HS-5 (cell line): Measurements from ENCODE around the gene PTPRC.

Experiments used
- DNase-seq: peaks from one replicate; pipeline ENCODE4 v3.0.0-alpha.2; 2012; ENCODE audit warnings: low read depth

Gene PTPRC

DNA sequence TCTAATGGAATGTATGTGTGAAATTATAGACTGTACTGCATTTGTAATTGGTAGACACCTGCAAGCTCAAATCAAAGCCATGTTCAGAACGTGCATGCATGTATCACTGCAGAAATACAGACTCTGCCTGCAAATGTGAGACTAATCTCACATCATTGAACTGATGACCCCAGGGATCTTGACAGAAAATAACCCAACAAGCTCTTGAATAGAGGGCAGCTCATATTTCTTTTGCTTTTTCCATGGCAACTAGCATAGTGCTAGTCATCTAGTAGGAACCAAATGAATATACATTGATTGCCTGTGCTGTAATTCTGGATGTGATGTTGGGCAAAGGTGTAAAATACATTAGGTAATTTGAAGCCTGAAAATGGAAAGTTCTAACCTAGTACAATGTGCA is 62.4 kb downstream of the PTPRC start:
- no peak for DNase-seq

DNA sequence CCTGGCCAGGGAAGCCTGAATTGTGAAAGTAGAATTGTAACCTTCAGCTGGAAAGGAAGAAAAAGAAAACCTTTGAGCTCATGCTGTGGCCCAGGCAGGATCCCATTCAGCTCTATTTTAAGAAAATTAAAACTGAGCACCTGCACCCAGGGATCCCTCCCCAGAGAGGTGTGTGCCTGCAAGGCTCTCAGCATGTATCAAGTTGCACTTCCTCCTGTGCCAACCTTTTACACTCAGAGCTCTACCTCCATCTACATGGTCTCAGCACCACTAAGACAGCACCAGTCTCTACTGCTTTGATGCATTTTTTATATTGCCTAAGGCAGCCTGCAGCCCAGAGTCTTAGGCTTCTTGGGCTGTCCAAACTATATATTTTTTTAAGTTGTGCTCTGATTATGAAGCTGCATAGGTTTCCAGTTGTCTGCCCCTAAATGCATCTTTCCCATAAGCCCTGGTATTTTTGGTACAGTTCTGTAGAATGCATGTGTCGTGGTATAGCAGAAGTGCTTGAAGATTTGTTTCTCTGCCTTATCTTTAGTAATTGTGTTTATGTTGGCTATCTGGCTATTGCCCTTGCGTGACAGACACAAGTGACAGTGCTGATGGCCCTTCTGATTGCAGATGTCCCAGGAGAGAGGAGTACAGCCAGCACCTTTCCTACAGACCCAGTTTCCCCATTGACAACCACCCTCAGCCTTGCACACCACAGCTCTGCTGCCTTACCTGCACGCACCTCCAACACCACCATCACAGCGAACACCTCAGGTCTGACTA is 63.1 kb downstream of the PTPRC start:
- DNase-seq = no peak

DNA sequence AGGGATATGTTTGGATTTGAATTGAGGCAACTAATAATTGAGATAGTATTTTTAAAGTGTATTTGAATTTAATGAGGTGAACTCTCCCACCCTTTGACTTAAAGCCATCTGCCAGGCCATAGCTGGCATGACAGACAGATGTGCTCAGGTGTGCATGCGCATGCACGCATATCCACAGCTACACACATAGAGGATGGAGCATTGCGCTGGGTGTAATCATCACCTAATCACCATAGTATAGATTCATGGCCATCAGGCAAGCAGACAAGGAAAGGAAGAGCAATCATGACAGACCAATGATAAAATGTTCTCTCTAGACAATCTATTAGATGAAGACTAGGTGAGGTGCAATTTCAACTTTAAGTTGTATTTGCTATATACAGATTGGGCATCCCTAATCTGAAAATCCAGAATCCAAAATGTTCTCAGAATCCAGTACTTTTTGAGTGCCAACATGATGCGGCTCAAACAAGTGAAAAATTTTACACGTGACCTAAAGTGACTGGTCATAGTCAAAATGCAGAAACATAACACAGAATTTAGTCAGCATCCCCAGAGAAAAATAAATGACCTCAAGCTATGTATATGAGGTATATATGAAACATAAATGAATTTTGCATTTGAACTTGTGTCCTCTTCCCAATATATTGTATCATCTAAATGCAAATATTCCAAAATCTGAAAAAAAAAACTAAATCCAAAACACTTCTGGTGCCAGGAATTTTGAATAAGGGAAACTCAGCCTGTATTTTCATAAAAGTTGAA is 70.1 kb downstream of the PTPRC start:
- DNase-seq = no peak

- no peak for DNase-seq
These were observed 73.0 kb downstream of the PTPRC start for GRCh38 chr1:198711837-198712236.

GRCh38 chr1:198713081-198713480 is 74.2 kb downstream of the PTPRC start:
- peak; percentile 37 for DNase-seq

- no peak for DNase-seq
These were observed 75.4 kb downstream of the PTPRC start for GRCh38 chr1:198714271-198714670.

- DNase-seq = no peak
These were observed 77.2 kb downstream of the PTPRC start for GRCh38 chr1:198716051-198716450.

- DNase-seq = no peak
These were observed 78.7 kb downstream of the PTPRC start for GRCh38 chr1:198717510-198717909.

GRCh38 chr1:198723127-198723526 is 84.3 kb downstream of the PTPRC start:
- no peak for DNase-seq

GRCh38 chr1:198725090-198725489 is 86.2 kb downstream of the PTPRC start:
- DNase-seq = no peak

- peak; percentile 31 for DNase-seq
These were observed 87.6 kb downstream of the PTPRC start for GRCh38 chr1:198726455-198726854.

- DNase-seq = no peak
These were observed 90.5 kb downstream of the PTPRC start for GRCh38 chr1:198729195-198729863.

DNA sequence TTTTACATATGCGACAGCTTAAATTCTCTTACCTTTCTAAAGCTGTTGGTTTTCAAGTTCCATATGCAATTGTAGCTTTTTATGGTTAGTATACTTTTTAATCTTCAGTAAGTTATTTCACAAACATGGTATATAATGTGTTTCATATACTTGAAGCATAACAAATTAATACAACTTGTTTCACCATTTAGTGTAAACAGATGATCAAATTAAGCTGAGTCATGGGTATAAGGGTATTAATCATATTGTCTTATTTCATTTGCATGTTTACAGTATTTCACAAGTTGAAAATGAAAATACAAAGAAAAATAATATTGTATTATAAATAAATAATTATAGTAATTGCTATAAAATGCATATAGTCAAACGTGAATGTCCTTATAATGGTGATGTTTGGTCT is 92.1 kb downstream of the PTPRC start:
- DNase-seq = no peak

DNA sequence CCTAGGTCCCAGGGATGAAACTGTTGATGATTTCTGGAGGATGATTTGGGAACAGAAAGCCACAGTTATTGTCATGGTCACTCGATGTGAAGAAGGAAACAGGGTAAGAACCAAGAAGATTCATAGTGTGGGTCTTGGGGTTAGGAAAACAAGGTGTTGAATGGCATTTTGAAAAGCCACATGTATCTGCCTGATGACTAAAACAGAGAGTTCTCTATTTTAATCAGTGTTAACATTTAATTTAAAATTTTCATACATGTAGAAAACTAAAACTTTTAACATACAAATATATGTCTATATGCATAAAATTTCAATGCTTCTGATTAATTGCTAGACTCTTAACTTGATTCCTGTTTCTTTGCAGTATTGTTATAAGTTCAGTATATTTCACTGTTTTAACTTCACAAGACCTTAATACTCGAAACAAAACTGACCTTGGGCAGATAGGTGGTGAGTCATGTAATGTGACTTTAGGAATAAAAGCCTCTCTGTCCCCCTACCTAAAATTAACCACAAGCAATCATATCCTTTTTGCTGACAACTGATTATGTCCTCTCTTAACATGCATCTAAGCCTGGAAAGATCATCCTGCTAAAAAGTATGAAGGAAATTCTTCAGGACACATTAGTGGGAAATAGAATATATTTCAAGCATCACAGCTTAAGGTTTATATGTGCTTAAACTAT is 95.6 kb downstream of the PTPRC start:
- no peak for DNase-seq

DNA sequence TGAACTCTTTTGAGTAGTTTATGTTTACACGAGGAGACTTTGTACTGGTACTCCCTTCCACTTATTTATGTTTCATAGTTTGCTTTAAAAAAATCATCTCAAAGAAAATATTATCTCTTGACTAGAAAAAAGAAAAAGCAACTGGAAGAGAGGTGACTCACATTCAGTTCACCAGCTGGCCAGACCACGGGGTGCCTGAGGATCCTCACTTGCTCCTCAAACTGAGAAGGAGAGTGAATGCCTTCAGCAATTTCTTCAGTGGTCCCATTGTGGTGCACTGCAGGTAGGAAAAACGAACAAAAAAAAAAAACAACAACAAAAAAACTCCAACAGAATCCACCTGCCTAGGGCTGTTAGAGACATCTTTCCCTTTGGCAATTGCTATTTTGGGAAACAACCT is 102.9 kb downstream of the PTPRC start:
- no peak for DNase-seq

DNA sequence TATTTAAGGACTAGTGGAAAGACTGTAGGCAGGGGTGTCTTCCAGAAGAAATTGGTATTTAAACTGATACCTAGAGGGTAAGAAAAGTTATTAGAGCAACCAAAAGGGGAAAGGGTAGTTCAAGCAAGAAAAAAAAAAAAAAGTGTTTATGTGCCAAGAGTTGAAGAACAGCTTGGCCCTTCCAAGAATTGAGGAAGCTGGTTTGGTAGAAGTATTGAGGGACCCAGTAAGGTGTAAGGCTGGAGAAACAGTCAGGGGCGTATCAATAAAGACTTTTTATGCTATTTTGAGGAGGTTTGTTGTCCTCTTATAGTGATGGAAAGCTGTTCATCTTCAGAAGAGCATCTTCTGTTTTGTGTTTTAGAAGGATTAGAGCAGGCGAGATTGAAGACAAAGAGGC is 108.3 kb downstream of the PTPRC start:
- no peak for DNase-seq

- no peak for DNase-seq
These were observed 110.4 kb downstream of the PTPRC start for GRCh38 chr1:198749279-198749678.

DNA sequence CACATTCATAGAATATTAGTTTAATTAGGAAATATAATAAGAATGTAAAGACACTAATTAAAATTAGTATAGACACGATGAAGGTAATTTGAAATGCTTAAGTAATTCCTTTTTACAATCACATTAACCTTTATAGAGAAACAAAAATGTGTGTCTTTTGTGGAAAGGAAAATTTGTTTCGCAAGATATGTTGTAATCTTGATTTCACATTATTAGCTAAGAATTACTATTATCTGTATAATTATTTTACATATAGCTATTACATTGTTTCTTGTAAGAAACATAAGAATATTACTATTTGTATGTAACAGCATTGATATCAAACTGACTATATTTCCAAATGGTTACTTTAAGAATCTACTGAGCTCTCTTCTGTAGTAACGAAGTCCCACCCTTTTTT is 111.2 kb downstream of the PTPRC start:
- DNase-seq = no peak

DNA sequence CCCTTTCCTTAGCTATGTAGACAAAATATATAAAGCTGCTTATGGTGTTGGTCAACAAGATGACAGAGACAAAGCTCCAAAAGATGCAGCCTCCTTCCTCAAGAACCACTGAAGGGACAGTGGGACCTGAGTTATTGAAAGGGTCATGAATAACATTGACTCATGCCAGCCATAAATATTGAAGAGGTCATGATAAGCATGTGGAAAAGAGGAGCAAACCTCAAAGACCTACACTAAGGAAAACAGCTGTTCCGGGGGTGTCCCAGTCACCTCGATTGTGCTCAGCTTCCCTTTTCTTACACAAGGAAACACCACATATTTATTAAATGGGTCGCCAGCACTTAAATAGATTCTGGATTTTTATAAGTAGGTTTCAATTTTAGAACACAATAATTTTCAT is 112.9 kb downstream of the PTPRC start:
- DNase-seq = no peak

GRCh38 chr1:198754670-198755069 is 115.8 kb downstream of the PTPRC start:
- DNase-seq = no peak

DNA sequence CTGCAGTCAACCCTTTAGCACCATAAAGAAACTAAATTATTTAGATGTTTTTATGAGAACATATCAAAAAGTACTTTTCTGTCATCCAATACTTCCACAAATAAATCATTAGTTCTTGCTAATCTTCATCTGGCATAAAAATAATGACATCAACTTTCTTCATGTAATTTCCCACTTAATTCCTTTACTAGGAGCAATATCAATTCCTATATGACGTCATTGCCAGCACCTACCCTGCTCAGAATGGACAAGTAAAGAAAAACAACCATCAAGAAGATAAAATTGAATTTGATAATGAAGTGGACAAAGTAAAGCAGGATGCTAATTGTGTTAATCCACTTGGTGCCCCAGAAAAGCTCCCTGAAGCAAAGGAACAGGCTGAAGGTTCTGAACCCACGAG is 116.9 kb downstream of the PTPRC start:
- no peak for DNase-seq

DNA sequence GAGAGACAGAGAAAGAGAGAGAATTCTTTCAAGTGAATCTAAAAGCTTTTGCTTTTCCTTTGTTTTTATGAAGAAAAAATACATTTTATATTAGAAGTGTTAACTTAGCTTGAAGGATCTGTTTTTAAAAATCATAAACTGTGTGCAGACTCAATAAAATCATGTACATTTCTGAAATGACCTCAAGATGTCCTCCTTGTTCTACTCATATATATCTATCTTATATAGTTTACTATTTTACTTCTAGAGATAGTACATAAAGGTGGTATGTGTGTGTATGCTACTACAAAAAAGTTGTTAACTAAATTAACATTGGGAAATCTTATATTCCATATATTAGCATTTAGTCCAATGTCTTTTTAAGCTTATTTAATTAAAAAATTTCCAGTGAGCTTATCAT is 117.6 kb downstream of the PTPRC start:
- DNase-seq = no peak
